Activated T-cell treated with anti-CD3 and anti-CD28 coated beads, Interleukin-2, amount 50 U/mL, for 1 hour (primary cell): Measurements from ENCODE around the gene NRP1.

ENCODE experiments used
- DNase-seq: peaks from one replicate; pipeline ENCODE4 v3.0.0-alpha.2; 2020

Gene NRP1

DNA sequence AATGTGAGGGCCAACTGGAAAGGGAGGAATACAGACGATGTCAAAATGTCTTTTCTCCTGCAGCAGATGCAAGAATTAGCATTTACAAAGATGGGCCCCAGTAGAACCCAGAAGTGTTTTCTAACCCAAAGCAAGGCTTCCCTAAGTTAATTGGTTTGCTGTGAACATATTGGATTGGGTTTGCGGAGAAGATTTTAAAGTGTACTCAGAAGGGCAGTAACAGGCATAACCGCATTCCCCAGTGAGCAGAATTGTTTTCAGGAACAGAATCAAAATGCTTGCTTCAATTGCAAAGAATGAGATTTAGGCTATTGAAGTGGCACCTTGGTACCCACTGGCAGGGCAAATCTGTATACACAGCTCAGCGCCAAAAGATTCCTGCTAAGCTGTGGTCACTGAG is 78.0 kb downstream of the NRP1 start:
- no peak for DNase-seq

DNA sequence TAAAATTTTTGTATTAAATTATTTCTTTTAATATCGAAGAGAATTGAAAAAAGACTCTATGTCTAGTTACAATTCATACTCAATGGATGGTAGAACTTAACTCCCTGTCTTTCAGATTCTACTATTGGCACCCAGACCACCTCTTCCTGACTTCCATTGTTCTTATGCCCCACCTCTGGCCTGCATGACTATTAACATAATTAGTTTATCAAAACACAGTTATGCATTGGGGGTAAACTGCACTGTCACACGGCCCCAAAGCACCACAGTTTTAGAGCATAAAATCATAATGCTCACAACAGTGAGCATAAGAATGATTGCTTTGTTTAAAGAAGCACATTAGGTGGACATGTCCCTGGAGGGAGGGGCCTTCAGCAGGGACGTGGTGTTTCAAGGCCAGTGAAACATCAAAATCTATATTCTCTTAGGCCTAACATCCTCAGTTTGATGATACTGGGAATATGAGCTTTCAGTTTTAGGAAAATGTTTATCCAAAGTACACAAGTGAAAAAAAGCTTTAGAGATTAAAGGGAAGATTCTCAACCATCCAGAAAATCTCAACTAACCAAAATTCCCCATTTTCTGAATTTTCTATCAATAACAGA is 79.8 kb downstream of the NRP1 start:
- DNase-seq: no peak

DNA sequence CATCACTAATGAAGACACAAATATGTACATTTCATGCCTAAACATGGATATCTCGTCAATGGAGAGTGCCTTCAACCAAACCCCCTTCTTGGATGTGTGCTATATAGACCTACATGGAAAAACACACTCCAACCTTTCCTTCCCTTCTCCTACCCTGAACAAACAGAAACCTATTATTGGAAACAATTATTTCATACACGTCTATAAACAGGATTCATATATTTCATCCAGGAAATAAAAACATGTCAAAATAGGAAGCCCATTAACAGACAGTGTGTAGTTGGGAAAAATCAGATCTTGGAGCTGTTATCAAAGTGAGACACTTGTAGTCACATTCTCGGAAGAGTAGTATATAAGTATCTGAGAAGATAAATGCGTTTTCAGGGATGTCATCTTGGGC is 81.1 kb downstream of the NRP1 start:
- DNase-seq: no peak

DNA sequence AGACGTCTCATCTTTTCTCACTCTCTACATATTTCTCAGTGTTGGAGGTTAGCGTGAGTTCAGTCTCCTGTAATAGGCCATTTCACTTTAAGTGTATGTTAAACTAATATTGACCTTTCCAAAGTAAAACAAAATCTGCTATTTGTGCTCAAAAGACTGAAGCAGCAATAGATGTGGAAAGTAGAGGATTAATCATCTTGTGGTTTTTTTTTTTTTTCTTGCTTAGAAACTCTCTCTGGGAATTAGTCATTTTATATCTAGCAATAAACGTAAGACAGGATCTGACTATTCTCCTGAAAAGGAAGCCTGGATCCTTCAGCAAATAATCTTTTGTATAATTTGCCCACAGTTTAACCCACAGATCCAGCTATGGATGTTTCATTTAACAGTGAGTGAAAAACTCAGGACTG is 81.7 kb downstream of the NRP1 start:
- no peak for DNase-seq

- no peak for DNase-seq
Observed at GRCh38 chr10:33252324-33252723, 82.1 kb downstream of the NRP1 start.

- no peak for DNase-seq
Observed at GRCh38 chr10:33249659-33250345, 84.7 kb downstream of the NRP1 start.

DNA sequence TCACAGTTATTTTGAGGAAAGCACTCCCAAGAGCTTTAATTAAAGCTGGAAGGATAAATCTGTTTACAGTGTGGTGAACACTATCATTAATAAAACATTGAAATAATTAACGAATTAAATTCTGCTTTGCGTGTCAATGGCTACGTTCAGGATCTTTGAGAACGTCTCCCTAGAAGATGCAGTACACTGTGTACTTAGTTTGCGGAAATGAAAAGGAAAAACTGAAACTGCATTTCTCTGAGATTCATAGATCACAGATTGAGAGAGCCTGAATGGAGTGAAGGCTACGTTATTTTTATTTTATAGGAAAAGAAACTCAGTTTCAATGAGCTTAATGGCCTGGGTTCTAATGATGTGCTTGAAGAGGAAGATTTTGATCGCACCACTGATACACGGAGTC is 85.3 kb downstream of the NRP1 start:
- DNase-seq: no peak

GRCh38 chr10:33248638-33249037 is 85.8 kb downstream of the NRP1 start:
- DNase-seq: no peak

DNA sequence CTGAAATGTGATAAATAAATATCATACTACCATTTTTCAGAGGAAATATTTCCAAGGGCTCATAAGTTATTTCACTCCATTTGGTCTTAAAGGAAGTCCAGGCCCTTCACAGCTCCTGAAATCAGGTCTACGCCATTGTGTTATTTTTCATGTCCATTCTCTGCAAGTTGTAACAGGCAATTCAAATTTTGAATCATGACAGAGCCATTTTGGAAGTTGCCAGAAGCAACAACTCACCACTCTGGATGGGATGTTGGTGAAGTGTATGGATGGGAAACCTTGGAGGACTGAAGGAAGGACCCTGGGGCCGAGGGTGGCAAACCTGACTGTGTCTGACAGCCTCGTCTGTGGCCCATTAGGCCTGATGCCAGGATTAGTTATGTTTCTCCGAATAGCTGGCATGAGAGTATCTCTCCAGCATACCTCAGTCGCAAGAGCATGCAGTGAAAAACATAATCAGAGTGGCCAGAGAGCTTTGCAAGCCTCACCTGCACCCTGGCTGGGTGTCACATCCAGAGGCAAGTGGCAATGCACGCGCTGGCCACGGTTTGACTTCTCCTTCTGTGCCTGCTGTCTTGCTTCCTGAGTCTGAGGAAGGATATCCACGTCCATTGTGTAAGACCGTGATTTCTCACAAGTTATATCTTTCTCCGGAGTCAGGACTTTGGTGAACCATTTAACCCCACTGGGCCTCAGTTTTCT is 87.1 kb downstream of the NRP1 start:
- no peak for DNase-seq

DNA sequence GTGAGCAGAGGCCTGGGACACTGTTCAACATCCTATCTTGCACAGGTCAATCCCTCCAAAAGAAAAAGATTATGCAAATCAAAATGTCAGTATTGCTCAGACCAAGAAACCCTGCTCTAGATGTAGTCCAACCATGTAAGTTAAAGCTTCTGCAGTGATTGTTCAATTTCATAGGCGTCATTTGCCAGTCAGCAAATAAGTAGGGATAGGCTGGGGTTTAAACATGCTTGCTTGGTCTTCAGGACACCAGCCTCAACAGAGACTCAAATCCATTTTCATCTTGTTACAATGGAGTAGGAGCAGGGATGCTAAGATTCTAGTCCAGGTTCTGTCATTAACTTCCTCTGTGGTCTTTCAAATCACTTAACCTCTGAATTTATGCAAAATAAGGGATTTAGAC is 89.1 kb downstream of the NRP1 start:
- DNase-seq: no peak

DNA sequence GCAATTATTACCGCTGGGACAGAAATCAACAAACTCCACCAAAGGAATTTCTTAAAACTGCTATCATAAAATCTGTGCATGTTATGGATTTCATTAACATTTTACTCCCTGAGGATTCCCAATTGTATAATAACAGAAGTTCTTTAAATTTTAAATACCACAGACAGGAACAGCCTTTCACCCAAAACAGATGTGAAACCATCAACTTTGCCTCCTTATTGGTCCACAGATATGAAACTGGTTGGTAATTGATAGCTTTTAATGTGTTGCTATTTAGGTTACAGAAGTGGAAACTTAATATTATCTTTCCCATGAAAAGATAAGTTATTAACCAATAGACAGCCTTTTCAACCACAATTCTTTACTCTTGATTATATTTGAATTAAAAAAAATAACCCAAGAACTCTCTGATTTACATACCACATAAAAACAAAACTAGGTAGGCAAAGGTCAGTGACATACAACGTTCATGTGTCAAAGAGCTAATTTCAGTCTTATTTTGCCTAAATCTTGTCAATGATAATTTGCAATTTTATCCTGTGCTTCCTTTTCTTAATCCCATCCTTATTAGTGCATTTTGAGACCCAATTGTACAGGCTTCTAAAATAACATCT is 90.0 kb downstream of the NRP1 start:
- DNase-seq: no peak

DNA sequence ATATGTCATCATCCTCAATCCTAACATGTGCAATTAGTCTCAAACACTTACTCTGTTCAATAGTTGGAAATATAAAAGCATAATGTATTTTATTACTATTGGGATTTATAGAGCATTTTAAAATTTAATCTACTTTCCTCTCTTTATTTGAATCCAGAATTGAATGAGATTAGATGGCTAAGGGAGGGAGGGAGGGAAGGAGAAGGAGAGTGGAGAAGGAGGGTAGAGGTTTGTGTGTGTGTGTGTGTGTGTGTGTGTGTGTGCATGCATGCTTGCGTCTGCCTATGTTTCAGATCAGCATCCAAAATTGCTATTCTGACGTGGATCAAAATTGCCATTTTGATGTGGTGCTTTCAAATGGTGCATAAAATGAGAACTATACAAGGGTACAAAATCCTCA is 90.8 kb downstream of the NRP1 start:
- no peak for DNase-seq

DNA sequence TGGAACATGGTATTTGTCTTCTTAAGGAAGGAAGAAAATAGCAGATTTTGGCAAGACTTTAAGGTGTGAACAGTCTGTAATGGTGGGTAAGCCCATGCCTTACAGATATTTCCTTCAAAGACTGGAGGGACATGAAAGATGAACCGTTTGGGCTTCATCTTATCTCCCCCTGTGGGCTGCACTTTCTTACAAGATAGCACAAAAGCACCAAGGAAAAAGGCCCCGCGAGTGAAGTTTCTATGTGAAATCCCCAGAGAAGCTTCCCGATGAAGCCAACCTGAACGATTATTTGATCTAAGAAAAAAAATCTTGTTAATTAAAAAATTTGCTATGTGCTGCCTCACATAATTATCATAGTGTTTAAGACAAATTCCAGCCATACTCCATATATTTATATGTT is 91.5 kb downstream of the NRP1 start:
- DNase-seq: no peak

DNA sequence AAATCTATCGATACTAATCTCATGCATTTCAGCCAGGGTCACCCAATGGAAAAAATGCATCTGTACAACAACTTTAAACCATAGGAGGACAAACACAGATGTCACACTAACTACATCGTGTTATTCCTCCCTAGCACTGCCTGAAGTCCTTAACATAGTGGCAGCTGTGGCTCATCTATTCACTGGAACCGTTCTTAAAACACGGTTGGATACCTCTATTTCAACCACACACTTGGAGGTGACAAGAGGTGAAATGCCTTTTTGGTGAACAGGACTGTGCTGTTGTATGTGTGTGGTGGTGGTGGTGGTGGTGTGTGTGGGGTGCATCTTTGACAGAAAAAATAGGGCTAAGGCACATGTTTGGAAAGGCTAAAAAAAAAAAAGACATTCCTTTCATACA is 93.1 kb downstream of the NRP1 start:
- DNase-seq: no peak

- DNase-seq: no peak
Observed at GRCh38 chr10:33240931-33241330, 93.5 kb downstream of the NRP1 start.

GRCh38 chr10:33240258-33240657 is 94.2 kb downstream of the NRP1 start:
- DNase-seq: no peak

DNA sequence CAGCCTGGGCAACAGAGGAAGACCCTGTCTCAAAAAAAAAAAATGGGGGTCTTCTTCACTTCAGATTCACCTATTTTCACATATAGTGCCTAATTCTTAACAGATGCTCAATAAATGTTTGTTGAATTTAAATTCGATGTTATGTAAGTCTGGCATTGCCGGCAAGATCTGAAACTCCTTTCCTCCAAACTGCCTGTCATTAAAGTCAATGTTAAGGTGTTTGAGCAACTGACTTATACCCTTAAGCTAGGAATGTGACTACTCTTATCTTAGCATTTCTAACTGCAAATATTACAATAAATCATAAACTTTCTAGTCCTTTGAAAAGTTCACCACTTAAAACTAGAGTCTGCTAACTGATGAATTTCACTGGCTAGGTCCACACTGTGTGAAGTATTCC is 95.2 kb downstream of the NRP1 start:
- no peak for DNase-seq

GRCh38 chr10:33238643-33239042 is 95.8 kb downstream of the NRP1 start:
- DNase-seq: no peak

DNA sequence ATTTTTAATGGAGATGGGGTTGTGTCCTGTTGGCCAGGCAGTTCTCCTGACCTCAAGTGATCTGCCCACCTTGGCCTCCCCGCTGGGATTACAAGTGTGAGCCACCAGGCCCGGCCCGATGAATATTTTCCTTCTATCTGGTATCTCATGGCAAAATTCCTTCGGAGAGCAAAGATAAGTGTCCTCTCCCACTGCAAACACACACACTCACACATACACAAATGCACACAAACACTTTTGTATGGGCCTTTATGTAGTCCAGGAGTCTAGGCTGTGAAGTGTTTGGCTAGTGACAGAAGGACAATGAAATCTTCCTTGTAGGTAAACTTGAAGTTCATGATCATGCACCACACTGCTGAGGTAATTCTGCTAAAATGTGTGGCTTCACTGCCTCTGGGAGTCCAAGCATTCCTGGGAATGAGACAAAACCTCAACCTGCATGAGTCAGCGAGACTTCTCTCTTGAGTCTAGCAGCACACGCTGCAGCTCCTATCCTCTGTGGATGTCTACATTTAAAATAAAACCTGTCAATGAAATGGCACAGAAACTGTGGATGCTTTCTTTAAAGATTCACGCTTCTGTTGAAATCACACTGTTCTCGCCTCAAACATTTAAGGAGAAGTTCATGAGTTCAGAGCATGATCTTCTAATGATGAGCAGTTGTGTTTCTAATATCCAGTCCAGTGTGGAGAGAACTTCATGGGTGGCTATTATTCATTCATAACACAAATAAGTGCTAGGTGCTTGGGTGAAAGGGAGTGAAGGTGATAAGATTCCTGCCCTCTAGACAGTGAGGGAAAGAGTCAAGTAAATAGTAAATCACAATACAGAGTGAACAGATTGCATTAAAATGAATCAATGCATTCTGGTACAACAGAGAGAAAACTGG is 96.5 kb downstream of the NRP1 start:
- DNase-seq: no peak

DNA sequence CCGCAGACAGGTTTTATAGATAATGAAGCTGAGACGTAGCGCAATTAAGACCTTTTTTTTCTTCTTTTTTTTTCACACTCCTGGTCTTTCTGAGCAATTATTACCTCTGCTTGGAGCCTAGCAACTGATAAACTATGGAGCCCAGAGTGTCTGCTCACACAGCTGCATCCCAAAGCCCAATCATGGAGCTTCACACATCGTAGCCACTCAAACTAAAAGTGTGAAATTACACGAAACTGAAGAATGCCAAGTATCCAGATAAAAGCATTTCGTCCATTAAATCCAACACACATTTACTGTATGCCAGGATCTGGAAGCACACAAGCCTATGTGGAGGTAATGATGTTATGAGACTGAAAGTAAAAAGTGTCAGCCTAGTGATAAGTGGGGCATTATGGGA is 97.6 kb downstream of the NRP1 start:
- DNase-seq: no peak

DNA sequence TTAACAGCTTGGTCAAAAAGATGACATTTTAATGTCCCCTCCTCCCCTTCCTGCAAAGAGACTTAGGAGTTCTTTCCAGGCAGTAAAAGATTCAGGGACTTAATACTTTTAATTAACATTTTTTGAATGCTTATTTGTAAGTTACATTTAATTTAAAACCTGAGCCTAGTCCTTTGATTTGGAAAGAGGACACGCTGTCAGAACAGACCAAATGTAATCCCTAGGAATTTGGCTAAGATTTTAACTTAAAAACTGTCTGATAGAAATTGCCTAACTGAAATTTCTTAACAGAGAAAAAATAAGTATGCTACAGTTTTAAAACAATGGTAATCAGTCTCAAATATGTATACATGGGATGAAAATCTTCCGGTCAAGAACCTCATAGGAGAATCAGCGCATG is 98.5 kb downstream of the NRP1 start:
- no peak for DNase-seq

DNA sequence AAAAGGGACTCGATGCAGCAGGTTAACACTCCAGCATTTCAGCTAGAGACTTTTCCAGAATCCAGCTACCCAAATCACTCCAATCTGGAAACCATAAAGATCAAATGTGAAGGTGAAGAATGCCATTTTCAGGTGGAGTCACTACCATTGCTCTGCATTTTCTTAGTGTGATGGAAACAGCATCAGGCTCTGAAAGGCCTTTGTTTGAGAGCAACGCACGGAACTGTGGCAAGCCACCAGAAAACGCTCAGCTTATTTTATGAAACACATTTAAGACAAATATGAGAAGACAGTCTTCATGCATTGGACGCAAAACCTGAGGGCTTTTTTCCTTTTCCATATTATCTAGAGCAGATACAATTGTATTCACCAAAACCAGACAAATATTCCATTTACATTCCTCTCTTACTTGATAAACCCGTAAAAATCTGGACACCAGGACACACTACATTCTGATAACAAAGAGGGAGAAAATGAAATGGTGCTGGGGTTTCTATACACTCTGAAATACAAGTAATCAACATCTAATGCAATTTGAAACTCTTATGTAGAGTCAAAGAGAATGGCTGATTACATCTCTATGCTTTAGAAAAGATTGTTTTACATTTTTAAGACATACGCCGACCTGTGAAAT is 99.1 kb downstream of the NRP1 start:
- no peak for DNase-seq

- DNase-seq: no peak
Observed at GRCh38 chr10:33234831-33235237, 99.6 kb downstream of the NRP1 start.
